ENCODE measurements around the gene MED17.

DNA sequence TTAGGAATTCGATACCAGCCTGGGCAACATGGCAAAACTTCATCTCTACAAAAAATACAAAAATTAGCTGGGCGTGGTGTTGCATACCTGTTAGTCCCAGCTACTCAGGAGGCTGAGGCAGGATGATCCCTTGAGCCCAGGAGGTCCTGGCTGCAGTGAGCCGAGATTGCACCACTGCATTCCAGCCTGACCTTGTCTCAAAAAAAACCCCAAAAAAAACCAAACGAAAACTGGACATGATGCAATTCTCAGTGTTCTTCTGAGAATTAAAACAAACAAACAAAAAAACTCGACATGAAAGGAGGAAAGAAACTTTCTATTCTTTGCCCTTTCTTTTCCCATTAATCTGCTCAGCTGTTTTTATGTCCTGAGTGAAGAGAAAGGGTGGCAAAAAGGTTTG is 7.4 kb downstream of the MED17 start:
- TF ChIP-seq, protein P1, sequence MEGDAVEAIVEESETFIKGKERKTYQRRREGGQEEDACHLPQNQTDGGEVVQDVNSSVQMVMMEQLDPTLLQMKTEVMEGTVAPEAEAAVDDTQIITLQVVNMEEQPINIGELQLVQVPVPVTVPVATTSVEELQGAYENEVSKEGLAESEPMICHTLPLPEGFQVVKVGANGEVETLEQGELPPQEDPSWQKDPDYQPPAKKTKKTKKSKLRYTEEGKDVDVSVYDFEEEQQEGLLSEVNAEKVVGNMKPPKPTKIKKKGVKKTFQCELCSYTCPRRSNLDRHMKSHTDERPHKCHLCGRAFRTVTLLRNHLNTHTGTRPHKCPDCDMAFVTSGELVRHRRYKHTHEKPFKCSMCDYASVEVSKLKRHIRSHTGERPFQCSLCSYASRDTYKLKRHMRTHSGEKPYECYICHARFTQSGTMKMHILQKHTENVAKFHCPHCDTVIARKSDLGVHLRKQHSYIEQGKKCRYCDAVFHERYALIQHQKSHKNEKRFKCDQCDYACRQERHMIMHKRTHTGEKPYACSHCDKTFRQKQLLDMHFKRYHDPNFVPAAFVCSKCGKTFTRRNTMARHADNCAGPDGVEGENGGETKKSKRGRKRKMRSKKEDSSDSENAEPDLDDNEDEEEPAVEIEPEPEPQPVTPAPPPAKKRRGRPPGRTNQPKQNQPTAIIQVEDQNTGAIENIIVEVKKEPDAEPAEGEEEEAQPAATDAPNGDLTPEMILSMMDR (conservative IDR thresholded peaks at IDR 0.05): no peak
- no peak for TF ChIP-seq ZFX (IDR thresholded peaks at IDR 0.05)

All from C4-2B (cell line).